Activated CD8-positive, alpha-beta memory T cell treated with anti-CD3 and anti-CD28 coated beads for 24 hours (primary cell): Measurements from ENCODE around the gene PPP1R13B.
"Not testable (repeated sequence)": the region's sequence is repeated elsewhere in the genome, so short reads cannot be mapped to it uniquely, and the experiment has no call there.

Experiments used
- DNase-seq: peaks from one replicate; pipeline ENCODE4 v3.0.0-alpha.2; 2020

The PPP1R13B gene

DNA sequence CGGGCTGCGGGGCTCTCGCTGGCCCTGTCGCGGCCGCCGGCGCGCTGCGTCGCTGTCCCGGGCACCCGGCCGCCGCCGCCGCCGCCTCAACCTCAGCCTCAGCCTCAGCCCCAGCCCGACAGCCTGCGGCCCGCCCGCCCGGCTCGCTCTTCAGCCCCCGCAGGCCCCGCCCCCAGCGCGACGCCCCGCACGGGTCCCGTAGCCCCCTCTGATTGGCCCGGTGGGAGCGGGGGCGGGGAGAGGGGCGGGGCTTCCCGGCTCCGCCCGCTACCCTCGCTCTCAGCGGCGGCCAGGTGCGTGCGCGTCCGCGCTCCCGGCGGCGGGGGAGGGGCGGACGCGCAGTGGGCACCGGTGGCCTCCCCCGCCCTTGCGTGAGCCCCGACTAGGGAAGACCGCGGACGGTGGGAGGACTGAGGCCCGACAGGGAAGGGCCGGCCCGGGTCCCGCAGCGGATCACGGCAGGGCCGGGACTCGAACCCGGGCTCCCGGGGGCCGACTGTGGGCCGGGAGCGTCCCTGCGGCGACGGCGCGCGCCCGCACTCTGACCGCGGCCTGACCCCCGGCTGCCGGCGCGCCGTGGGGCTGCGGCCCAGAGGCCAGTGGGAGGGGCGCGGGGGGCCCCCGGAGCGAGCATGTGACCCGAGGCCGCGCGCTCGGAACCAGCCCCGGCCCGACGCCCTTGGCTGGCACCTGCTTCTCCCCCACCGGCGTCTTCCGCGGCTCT is at the start of gene PPP1R13B:
Gene PPP1R13B (minus strand): TSS at position 125 of the 724 bp plus-strand sequence. CDS start 268 bp downstream, outside the sequence.
- DNase-seq, result peak; percentile 97

DNA sequence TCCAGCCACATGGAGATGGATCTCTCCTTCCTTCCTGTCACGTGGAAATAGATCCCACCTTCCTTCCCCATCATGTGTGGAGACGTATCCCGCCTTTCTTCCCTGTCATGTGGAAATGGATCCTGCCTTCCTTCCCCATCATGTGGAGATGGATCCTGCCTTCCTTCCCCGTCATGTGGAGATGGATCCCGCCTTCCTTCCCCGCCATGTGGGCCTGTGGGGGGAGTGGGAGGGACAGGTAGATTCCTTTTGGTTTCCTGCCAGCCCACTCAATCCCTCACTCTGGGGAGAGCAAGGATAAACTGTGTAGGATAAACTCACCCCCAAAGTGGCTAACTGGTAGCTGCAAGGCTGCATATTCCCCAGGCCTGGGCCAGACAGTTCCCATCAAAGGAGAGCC is 49.2 kb upstream of the PPP1R13B start:
- no peak for DNase-seq

- DNase-seq, result no peak
Measured at GRCh38 chr14:103894723-103895059, 47.3 kb upstream of the PPP1R13B start.

GRCh38 chr14:103894034-103894722 is 46.8 kb upstream of the PPP1R13B start:
- DNase-seq, result no peak

- no peak for DNase-seq
Measured at GRCh38 chr14:103892247-103892646, 44.9 kb upstream of the PPP1R13B start.

DNA sequence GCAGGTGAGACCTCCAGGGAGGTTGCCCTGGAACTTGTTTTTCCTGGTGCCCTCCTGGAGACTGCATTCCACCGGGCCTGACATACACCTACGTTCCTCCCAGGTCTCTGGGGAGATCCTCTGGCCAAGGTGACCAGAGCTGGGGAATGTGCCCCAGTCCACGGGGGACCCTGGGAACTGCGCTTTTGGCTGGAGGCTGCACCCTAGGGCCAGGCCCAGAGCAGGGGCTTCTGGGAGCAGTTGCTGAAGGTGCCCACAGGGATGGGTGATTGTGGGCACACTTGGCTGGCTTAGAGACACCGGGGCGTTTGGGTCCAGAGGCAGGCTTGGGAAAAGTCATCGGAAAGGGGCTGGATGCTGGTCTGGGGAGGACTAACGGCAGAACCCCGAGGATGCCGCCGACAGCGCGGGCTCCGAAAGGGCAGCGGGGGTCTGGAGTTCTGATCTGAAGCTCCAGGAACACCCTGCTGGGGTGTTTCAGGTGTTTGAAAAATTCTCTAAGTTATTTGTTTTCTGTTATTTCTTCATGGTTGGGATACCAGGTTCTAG is 44.4 kb upstream of the PPP1R13B start:
- no peak for DNase-seq

DNA sequence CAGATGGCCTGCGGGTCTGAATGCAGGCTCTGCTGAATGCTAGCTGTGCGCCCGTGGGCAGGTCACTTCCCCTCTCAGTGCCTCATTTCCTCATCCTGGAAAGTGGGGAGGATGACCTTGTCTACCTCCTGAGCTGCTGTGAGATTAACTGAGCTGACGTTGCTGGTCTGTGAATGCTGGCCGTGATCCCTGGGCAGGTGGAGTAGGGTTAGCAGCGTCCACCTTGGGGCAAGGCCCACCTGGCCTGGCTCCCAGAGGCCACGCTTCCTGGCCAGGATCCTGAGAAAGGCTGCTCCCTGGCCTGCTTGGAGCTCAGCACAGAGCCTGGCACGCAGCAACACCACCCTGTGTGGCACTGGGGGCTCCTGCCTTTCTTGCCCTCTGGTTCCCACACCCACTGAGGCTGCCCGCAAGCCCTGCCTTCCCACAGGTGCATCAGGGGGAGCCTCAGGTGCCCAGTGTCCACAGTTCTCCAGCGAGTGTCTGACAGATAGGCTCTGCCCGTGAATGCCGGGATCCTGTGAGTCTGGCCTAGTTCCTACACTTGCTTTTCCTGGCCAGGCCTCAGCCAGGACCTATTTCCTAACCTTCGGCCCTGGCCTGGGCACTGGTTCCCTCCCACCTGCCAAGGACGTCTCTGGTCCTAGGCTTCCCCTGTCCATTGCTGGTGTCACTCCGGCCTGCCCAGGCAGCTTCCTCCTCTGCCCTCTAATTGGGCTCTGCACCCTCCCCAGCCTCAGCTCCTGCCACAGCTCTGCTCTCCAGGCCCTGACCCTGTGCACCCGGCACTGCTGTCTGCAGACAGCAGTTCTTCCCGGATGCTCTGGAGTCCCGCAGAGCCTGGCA is 43.7 kb upstream of the PPP1R13B start:
- DNase-seq, result no peak

DNA sequence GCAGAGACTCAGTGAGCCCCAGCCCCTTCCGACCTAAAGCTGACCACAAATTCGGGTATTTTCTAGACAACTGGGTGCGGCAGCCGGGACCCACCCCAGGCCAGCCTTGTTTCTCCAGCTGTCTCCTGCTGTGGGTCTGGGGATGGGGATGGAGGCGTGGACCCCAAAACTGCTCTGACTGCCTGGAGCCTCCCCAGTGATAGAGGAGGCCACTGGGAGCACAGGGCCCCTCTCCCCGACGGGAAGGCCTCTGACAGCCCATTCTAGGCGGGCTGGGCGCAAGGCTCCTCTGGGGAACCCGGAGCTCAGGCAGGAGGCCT is 42.6 kb upstream of the PPP1R13B start:
- no peak for DNase-seq

GRCh38 chr14:103889313-103890051 is 42.1 kb upstream of the PPP1R13B start:
- DNase-seq, result no peak

- not testable (repeated sequence) for DNase-seq
Measured at GRCh38 chr14:103889002-103889312, 41.6 kb upstream of the PPP1R13B start.

GRCh38 chr14:103887557-103888115 is 40.3 kb upstream of the PPP1R13B start:
- DNase-seq, result no peak

- DNase-seq, result no peak
Measured at GRCh38 chr14:103887170-103887501, 39.8 kb upstream of the PPP1R13B start.

- no peak for DNase-seq
Measured at GRCh38 chr14:103886304-103887169, 39.2 kb upstream of the PPP1R13B start.

DNA sequence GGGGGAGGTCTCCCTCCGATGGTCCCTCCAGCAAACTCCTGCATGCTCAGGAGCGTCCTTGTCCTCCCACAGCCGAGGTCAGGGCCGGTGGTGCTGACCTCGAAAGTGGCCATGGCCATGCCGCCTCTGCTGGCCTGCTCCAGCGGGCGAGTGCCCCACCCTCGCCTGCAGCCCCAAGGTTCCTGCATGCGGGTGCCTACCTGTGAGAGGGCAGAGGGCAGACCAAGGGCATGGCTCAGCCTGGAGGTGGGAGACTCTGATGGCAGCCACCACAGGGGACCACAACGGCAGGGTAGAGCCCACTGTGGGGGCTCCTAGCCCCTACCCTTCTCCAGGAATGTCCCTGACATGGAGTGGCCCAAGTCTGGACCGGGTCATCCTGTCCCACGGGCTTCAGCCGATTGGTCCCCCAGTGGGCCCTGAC is 38.1 kb upstream of the PPP1R13B start:
- no peak for DNase-seq

DNA sequence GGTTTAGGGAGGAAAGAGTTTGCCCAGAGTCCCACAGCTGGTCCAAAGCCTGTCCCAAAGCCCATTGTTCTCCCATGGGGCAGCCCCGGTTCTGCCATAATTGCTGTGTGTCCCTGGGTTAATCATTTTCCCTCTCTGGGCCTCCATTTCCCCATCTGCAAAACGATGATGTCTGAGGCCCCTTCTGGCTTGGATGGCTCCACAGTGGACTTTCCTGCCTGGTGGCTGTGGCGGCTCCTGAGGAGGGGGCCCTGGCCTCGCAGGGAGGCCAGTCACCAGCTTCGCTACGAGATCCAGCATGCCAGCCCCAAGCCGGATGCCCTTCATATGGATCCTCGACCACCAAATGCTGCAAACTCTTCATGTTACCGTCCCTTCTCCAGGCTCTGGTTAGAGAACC is 37.5 kb upstream of the PPP1R13B start:
- no peak for DNase-seq

DNA sequence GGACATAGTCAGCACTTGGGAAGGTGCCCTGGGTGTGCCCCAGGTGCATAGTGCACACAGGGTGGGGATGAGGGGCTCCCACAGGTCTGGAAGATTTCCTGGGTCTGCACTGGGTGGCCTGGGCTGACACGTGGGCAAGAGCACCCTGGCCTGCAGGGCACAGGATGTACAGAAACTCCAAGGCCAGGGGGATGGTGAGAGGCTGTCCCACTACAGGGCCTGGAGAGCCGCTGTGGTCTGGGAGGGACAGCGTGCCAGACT is 35.8 kb upstream of the PPP1R13B start:
- DNase-seq, result no peak

- DNase-seq, result no peak
Measured at GRCh38 chr14:103882503-103883262, 35.3 kb upstream of the PPP1R13B start.

DNA sequence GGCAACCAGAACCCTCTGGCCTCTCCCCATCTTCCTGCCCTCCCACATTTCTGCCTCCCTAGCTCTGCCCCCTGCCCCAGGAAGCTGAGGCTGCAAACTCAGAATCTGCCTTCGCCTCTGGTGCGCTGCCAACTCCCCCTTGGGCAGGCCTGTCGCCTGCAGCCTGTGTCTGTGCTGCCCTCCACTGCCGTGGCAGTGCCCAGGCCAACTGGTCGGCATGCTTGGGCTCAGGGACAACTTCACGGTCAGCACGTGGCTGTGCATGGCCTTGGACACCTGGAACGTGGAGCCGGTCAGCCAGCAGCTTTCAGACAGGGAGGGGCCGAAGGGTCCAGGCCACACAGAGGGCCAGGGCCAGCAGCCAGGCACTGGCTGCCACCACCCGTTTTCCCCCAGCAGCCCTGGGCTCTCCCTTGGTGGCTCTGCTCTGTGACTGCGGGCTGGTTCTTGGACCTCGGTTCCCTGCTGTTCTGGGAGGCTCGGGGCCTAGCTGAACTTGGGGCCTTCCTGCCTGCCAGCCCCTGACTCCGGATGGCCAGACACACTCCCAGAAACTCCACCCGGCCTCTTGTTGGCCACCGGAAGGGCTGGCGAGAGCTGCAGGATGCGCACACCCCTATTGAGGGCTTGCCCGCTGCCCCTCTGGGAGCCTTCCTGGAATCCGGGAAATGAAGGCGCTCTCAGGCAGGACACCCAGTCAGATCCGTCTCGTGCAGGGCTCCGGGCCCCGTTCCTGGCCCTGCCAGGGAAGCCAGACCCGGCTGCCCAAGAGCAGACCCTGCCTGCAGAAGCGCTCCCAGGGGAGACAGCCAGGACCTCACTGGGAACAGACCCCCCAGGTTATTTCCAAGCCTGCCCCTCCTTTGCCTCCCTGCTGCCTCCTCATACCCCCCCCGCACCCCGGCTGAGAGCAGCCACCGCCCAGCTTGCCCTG is 34.2 kb upstream of the PPP1R13B start:
- no peak for DNase-seq

- DNase-seq, result peak; percentile 64
Measured at GRCh38 chr14:103880348-103881267, 33.2 kb upstream of the PPP1R13B start.
